CD14-positive monocyte (primary cell): ENCODE data around the gene HCK. TPM values are rescaled to one million over a fixed set of nuclear protein-coding genes. Genes with fewer than 3 reads are reported as not detected.

Experiments used
- DNase-seq, 3 donors: peaks; one replicate each; pipeline ENCODE4 v3.0.0-alpha.2; 2011 to 2022
- H2AFZ ChIP-seq: 2 replicates; pipeline ENCODE4 v1.6.0; 2012; ENCODE audit warnings: mild to moderate bottlenecking, low read depth, low read length, inconsistent platforms; ENCODE audit not compliant: insufficient read depth, poor library complexity, severe bottlenecking
- H3K27ac ChIP-seq, 2 donors: 1 replicate in 1 of 2; 2 replicates in 1 of 2; pipeline ENCODE4 v1.5.1; 2012 to 2013; ENCODE audit warnings: low read length in 2 of 2, control low read depth in 1 of 2, inconsistent platforms in 1 of 2, low read depth in 1 of 2, mild to moderate bottlenecking in 1 of 2
- H3K27me3 ChIP-seq, 2 donors: one replicate each; pipeline versions ENCODE4 v1.6.0 to v1.6.1; 2011 to 2013; ENCODE audit warnings: low read length in 2 of 2; ENCODE audit not compliant: control insufficient read depth in 2 of 2, insufficient read depth in 2 of 2
- H3K36me3 ChIP-seq, 2 donors: replicated peaks in 1 of 2; 1 replicate in 1 of 2; 2 replicates in 1 of 2; pipeline versions ENCODE4 v1.5.1 to v1.6.1; 2012 to 2013; ENCODE audit warnings: low read length in 2 of 2, control low read depth in 1 of 2, inconsistent platforms in 1 of 2, mild to moderate bottlenecking in 1 of 2; ENCODE audit not compliant: insufficient read depth in 2 of 2, control insufficient read depth in 1 of 2
- H3K4me1 ChIP-seq, 2 donors: 1 replicate in 1 of 2; 2 replicates in 1 of 2; pipeline versions ENCODE4 v1.5.1 to v1.6.1; 2012 to 2013; ENCODE audit warnings: low read length in 2 of 2, control low read depth in 1 of 2, inconsistent platforms in 1 of 2, mild to moderate bottlenecking in 1 of 2, moderate library complexity in 1 of 2; ENCODE audit not compliant: insufficient read depth in 2 of 2, control insufficient read depth in 1 of 2
- H3K4me2 ChIP-seq: replicated peaks from 2 replicates; pipeline ENCODE3; 2012; ENCODE audit warnings: low read length, moderate library complexity, mild to moderate bottlenecking; ENCODE audit not compliant: poor library complexity, severe bottlenecking; ENCODE audit errors: extremely low read depth
- H3K4me3 ChIP-seq, 3 experiments: fragments of 200-600 bp in 1 of 3; sonication (generic) in 1 of 3; replicated peaks in 1 of 3; 1 replicate in 2 of 3; 2 replicates in 1 of 3; pipeline ENCODE4 v1.5.1; 2011 to 2013; ENCODE audit warnings: low read length in 3 of 3, mild to moderate bottlenecking in 3 of 3, control low read depth in 2 of 3, low read depth in 2 of 3, inconsistent platforms in 1 of 3, moderate library complexity in 1 of 3
- H3K79me2 ChIP-seq: 2 replicates; pipeline ENCODE4 v1.6.0; 2012; ENCODE audit warnings: mild to moderate bottlenecking, control low read depth, inconsistent platforms, low read length, moderate library complexity; ENCODE audit not compliant: insufficient read depth
- H3K9ac ChIP-seq: 2 replicates; pipeline ENCODE4 v1.6.0; 2017; ENCODE audit warnings: low read length, mild to moderate bottlenecking; ENCODE audit not compliant: insufficient read depth, poor library complexity, severe bottlenecking
- H3K9me3 ChIP-seq, 2 donors: replicated peaks in 1 of 2; 1 replicate in 1 of 2; 2 replicates in 1 of 2; pipeline versions ENCODE4 v1.5.1 to v1.6.1; 2012 to 2013; ENCODE audit warnings: low read length in 2 of 2, control low read depth in 1 of 2; ENCODE audit not compliant: control insufficient read depth in 1 of 2, insufficient read depth in 1 of 2
- H4K20me1 ChIP-seq: 2 replicates; pipeline ENCODE4 v1.6.0; 2012; ENCODE audit warnings: mild to moderate bottlenecking, low read length, control low read depth, moderate library complexity; ENCODE audit not compliant: insufficient read depth
- H3K27ac Mint-ChIP-seq, 7 donors: one replicate each; pipeline ENCODE4 v1.8.0; 2020; ENCODE audit warnings: mild to moderate bottlenecking in 7 of 7, mixed read lengths in 7 of 7, moderate library complexity in 6 of 7, inconsistent platforms in 2 of 7
- H3K27me3 Mint-ChIP-seq, 3 donors: one replicate each; pipeline ENCODE4 v1.8.0; 2021 to 2022; ENCODE audit warnings: low read depth in 3 of 3, mild to moderate bottlenecking in 3 of 3, mixed read lengths in 3 of 3, moderate library complexity in 3 of 3, inconsistent platforms in 1 of 3
- H3K36me3 Mint-ChIP-seq, 2 donors: one replicate each; pipeline ENCODE4 v1.8.0; 2020; ENCODE audit warnings: mixed read lengths in 2 of 2, inconsistent platforms in 1 of 2, mild to moderate bottlenecking in 1 of 2
- H3K4me1 Mint-ChIP-seq: one replicate; pipeline ENCODE4 v1.8.0; 2020; ENCODE audit warnings: mild to moderate bottlenecking, mixed read lengths
- H3K4me3 Mint-ChIP-seq, 2 donors: one replicate each; pipeline ENCODE4 v1.8.0; 2020; ENCODE audit warnings: mild to moderate bottlenecking in 2 of 2, mixed read lengths in 2 of 2, moderate library complexity in 1 of 2
- H3K9me3 Mint-ChIP-seq, 7 donors: one replicate each; pipeline ENCODE4 v1.8.0; 2020 to 2022; ENCODE audit warnings: mixed read lengths in 7 of 7, mild to moderate bottlenecking in 6 of 7, moderate library complexity in 6 of 7, inconsistent platforms in 2 of 7
- CTCF ChIP-seq: fragments of 200-600 bp; IDR thresholded peaks from one replicate; pipeline ENCODE4 v1.8.0; 2022; ENCODE audit warnings: antibody characterized with exemption, mild to moderate bottlenecking
- WGBS: methylation state at CpG from one replicate; pipeline ENCODE4 v1.1.5; 2013; ENCODE audit warnings: missing lambda C conversion rate; ENCODE audit not compliant: insufficient coverage; 5-methylcytosine and 5-hydroxymethylcytosine counted together
- intact Hi-C, 2 donors: fragments of 100-400 bp; cut with micrococcal nuclease; formaldehyde crosslinking; loops; one replicate each; pipeline versions ENCODE4 v1.15.0 to v1.15.1; 2023
- polyA plus RNA-seq, 3 donors: library from polyadenylated mRNA; depleted of rRNA in 1 of 3; unstranded in 2 of 3; stranded (reverse) in 1 of 3; fragments of 300-500 nt in 2 of 3; fragments of >200 nt in 1 of 3; fragmentation: Illumina TruSeq in 2 of 3; gene quantifications; 1 replicate in 2 of 3; 2 replicates in 1 of 3; pipeline ENCODE4 v1.2.3, GENCODE V29; 2012 to 2021

Gene HCK
- polyA plus RNA-seq, 3 donors: 430 to 688 (median 526) TPM

DNA sequence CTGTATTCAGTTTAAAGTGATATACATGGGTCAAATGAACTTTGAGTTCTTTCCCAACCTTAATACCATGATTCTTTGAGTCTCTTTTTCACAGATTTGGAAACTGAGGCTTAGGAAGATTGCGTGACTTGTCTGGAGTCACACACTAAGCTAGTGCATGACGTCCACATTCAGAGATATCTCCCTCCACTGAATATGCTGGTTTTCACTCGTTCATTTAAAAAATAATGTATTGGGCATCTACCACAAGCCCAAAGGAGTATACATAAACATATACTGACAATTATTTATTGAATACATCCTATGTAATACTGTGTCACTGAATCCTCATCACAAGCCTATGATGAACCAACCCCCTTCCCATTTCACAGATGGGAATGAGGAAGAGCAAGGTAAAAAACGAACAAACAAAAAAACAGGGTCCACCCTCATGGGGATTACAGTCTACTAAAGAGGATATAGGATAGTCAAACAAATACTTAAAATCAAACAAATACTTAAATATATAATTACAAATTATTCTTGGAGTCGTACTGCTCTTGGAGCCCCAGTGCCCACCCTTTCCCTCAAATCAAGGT lies 56.9 kb downstream of the HCK start:
- peak overlapping the region in 4 of 7 donors; percentile 60 to 100 (median 100) for H3K27ac Mint-ChIP-seq
- TF ChIP-seq CTCF: no peak
- Histone ChIP-seq H3K27ac (peak overlapping the region; percentile 91 to 99), H3K4me1 (peaks cover 38 to 41% of the 10 kb centered on the region in 2 donors), H3K4me2 (no peak overlapping the region), H3K27me3 (no peaks in the 10 kb centered on the region), H3K9ac (no peak overlapping the region), H3K36me3 (peaks cover 1 to 5% of the 10 kb centered on the region in 2 donors), H2AFZ (no peak overlapping the region), H4K20me1 (no peaks in the 10 kb centered on the region), H3K9me3 (no peaks in the 10 kb centered on the region), H3K79me2 (peaks cover 31% of the 10 kb centered on the region), H3K4me3 (peak overlapping the region in 2 of 3 experiments; percentile 81 to 98)
- no peak overlapping the region for H3K4me3 Mint-ChIP-seq
- 0% methylated on average over 1 of the region's 5 CpGs for WGBS
- peaks cover 5 to 18% of the 10 kb centered on the region in 2 donors for H3K36me3 Mint-ChIP-seq
- H3K4me1 Mint-ChIP-seq: peaks cover 39% of the 10 kb centered on the region
- H3K9me3 Mint-ChIP-seq: no peaks in the 10 kb centered on the region
- H3K27me3 Mint-ChIP-seq: peaks cover 0 to 2% (median 0%) of the 10 kb centered on the region in 3 donors
- intact Hi-C loops: no loop called here
- no peak for DNase-seq

- Mint-ChIP-seq H3K27ac (peak within 1 kb of the TSS; percentile 99 to 100 (median 100)), H3K27me3 (peaks cover 0 to 2% (median 0%) of the 10 kb centered on the region in 3 donors), H3K9me3 (no peaks in the 10 kb centered on the region), H3K36me3 (peaks cover 4 to 15% of the 10 kb centered on the region in 2 donors), H3K4me1 (peaks cover 45% of the 10 kb centered on the region), H3K4me3 (peak within 1 kb of the TSS; percentile 99 to 100)
- peak within 1 kb of the TSS; percentile 82 for H3K9ac ChIP-seq
- WGBS: under 1% methylated on average over 31 of the region's 38 CpGs
- peaks cover 0 to 2% of the 10 kb centered on the region in 2 donors for H3K36me3 ChIP-seq
- peak; percentile 86 to 91 (median 88) for DNase-seq
- H3K9me3 ChIP-seq: no peaks in the 10 kb centered on the region
- H4K20me1 ChIP-seq: no peaks in the 10 kb centered on the region
- peak within 1 kb of the TSS; percentile 92 for H3K4me2 ChIP-seq
- peak within 1 kb of the TSS; percentile 91 to 99 for H3K27ac ChIP-seq
- TF ChIP-seq CTCF: no peak
- peaks cover 38% of the 10 kb centered on the region for H3K79me2 ChIP-seq
- H3K4me1 ChIP-seq: peaks cover 45 to 47% of the 10 kb centered on the region in 2 donors
- H2AFZ ChIP-seq: peak within 1 kb of the TSS; percentile 77
- peak within 1 kb of the TSS; percentile 81 to 98 (median 81) for H3K4me3 ChIP-seq
- no peaks in the 10 kb centered on the region for H3K27me3 ChIP-seq
- intact Hi-C loops: loop anchor here (5.0 to 10.0 kb wide), 5 partner anchors 47 to 505 kb away; partner anchors contain the start of genes PLAGL2 (in 2 of the 2), POFUT1 (in 2 of the 2), ASXL1 (in 1 of the 2) and ID1 (in 1 of the 2)
Measured at GRCh38 chr20:32109392-32110172, 57.5 kb downstream of the HCK start, which contains the start of gene TM9SF4. Gene TM9SF4 (plus strand): TSS chr20:32109714. CDS start chr20:32109741, 27 bp downstream.
